Effector memory CD4-positive, alpha-beta T cell (primary cell): ENCODE results near the gene MAB21L1.

Source experiments
- DNase-seq, 3 donors: peaks; one replicate each; pipeline ENCODE4 v3.0.0-alpha.2; 2020
- H3K27ac ChIP-seq: 2 replicates; pipeline ENCODE4 v1.7.0; 2013; ENCODE audit warnings: mild to moderate bottlenecking, low read length, moderate library complexity; ENCODE audit not compliant: insufficient read depth, poor library complexity, severe bottlenecking
- H3K27me3 ChIP-seq: replicated peaks from 2 replicates; pipeline ENCODE4 v1.7.0; 2013; ENCODE audit warnings: mild to moderate bottlenecking, low read length; ENCODE audit not compliant: insufficient read depth, control insufficient read depth, poor library complexity, severe bottlenecking
- H3K36me3 ChIP-seq: 2 replicates; pipeline ENCODE4 v1.7.0; 2013; ENCODE audit warnings: mild to moderate bottlenecking, low read length, moderate library complexity; ENCODE audit not compliant: control insufficient read depth, insufficient read depth
- H3K4me1 ChIP-seq: 2 replicates; pipeline ENCODE4 v1.7.0; 2013; ENCODE audit warnings: low read length, mild to moderate bottlenecking; ENCODE audit not compliant: control insufficient read depth, insufficient read depth, poor library complexity, severe bottlenecking
- H3K4me3 ChIP-seq: 2 replicates; pipeline ENCODE4 v1.7.0; 2013; ENCODE audit warnings: low read length, low read depth, mild to moderate bottlenecking; ENCODE audit not compliant: insufficient read depth, poor library complexity, severe bottlenecking
- H3K9me3 ChIP-seq: 2 replicates; pipeline ENCODE4 v1.7.0; 2013; ENCODE audit warnings: mild to moderate bottlenecking, low read length, moderate library complexity; ENCODE audit not compliant: control insufficient read depth

The MAB21L1 gene

DNA sequence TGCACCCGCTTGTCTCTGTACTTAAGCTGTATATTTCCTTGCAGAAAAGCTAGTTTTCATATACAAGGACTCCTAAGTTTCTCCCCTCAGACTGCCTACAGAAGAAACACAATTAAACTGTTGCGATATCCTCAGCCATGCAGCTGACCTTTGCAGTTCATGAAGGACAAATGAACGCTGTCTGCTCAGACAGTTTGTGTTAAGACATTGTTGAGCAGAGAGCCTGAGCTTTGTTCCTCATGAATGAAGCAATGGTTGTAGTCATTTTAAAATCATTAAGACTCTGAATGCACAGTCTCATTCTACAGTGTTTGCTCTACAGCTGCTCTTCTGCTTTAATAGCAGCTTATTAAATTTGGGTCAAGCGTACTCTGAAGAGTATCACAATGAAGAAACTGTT lies 23.2 kb upstream of the MAB21L1 start:
- DNase-seq = no peak
- no peak overlapping the region for H3K4me3 ChIP-seq
- no peaks in the 10 kb centered on the region for H3K9me3 ChIP-seq
- H3K27me3 ChIP-seq = no peaks in the 10 kb centered on the region
- no peaks in the 10 kb centered on the region for H3K4me1 ChIP-seq
- H3K36me3 ChIP-seq = no peaks in the 10 kb centered on the region
- H3K27ac ChIP-seq = no peak overlapping the region

DNA sequence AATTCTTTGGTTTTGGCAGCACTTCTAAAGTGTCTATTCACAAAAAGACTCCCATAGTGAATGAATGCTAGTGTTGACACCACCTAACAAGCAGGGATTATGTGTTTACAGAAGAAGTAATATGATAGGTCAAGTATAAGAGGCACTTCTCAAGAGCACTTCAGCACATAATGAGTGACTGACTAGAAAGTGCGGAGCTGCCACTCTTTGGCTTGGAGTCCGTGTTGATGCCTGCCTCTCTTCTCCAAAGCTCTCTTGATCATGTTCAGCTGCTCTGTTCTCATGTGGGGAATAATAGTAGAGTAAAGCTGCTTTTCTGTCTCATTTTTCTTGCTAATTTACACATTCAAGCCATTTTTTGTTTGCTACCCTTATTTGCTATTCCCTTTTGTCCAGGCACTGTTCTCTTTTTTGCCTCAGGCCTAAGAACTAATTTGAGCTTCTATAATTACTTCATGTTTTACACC lies 22.7 kb upstream of the MAB21L1 start:
- no peak for DNase-seq
- Histone ChIP-seq H3K9me3 (no peaks in the 10 kb centered on the region), H3K4me1 (no peaks in the 10 kb centered on the region), H3K4me3 (no peak overlapping the region), H3K36me3 (no peaks in the 10 kb centered on the region), H3K27ac (no peak overlapping the region), H3K27me3 (no peaks in the 10 kb centered on the region)

DNA sequence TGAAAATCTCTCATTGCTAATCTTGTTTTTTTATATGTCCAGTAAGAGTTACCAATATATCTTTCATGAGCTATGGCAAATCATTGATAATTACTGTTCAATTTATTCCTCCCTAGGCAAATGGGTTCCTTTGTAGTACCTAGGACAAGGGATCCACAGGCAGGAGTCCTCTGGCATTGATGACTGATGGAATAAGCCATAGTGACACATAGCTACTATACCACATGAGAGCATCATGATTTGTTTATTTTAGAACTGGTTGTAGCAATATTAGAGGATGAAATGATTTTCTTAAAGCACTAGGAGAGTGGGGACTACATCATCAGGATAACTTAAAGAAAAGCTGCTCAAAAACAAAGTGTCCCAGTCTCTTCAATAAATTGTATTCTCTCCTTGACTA lies 21.7 kb upstream of the MAB21L1 start:
- Histone ChIP-seq H3K27me3 (no peaks in the 10 kb centered on the region), H3K4me1 (no peaks in the 10 kb centered on the region), H3K27ac (no peak overlapping the region), H3K4me3 (no peak overlapping the region), H3K9me3 (no peaks in the 10 kb centered on the region), H3K36me3 (no peaks in the 10 kb centered on the region)
- no peak for DNase-seq

DNA sequence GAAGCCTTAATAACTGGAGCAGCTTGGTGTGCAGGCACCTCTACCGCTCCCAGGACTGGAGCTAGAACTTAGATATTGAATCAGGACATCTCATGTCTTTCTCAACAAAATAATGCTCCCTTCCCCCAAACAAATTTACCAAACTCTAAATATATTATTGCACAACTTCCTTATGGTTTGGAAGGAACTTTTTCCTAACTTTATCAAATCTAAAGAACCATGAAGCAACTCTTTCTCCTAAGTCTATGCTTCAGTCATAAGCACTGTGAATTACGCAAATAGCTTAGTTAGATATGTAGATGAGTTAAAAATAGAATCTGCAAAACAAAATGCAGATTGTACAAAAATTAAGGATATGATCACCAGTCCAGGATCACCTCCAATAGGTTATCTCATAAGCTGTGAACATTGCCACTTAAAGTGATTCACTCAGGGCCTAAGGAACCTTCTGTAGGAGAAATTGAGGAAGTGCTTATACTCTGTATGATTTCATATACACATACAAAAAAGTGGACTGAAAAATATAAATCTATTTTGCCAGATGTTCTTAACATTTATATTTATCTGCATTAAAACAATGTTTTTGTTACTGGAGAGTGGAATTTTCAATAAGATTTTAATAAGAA lies 20.4 kb upstream of the MAB21L1 start:
- Histone ChIP-seq H3K36me3 (no peaks in the 10 kb centered on the region), H3K27ac (no peak overlapping the region), H3K27me3 (no peaks in the 10 kb centered on the region), H3K9me3 (no peaks in the 10 kb centered on the region), H3K4me1 (no peaks in the 10 kb centered on the region), H3K4me3 (no peak overlapping the region)
- no peak for DNase-seq

- no peaks in the 10 kb centered on the region for H3K4me1 ChIP-seq
- no peak overlapping the region for H3K27ac ChIP-seq
- H3K27me3 ChIP-seq = no peaks in the 10 kb centered on the region
- H3K4me3 ChIP-seq = no peak overlapping the region
- no peak for DNase-seq
- H3K9me3 ChIP-seq = no peaks in the 10 kb centered on the region
- no peaks in the 10 kb centered on the region for H3K36me3 ChIP-seq
Measured at GRCh38 chr13:35496006-35496405, 19.5 kb upstream of the MAB21L1 start.

DNA sequence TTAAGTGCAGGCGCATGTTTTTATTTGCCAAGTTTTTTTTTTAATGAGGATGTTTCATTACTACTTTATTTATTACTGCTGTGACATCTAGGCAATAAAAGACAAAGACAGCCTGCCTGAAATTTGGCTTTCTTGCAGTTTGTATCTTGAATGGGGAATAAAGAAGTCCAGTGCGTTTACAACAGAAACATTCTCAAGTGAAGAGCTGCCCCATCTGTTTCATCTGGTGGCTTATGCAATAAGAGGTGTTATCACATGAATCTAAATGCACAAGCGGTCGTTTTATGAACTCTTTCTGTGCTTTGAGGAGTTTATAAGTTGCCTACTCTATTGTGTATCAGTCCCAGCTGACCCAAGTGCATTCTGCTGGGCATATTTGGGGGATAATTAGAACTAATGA lies 12.6 kb upstream of the MAB21L1 start:
- H3K27ac ChIP-seq = no peak overlapping the region
- DNase-seq = no peak

DNA sequence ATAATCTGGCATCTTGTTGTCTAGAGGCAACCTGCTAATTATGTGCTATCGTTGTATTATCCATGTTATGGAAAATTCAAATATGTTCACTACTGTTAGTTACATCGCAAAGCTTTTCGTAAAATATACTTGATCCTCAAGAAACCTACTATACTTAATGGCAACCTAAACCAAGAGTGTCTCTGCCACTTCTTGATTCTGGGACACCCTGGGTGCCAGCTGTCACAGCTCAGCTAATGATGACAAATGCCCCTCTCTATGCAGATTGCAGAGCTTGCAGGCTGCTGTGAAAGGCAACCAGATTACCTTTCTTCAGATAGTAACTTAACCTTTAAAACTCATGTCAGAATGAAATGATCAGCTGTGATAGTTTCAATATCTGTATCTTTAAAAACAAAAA lies 8.9 kb upstream of the MAB21L1 start:
- Histone ChIP-seq H3K27ac (no peak overlapping the region), H3K27me3 (no peaks in the 10 kb centered on the region), H3K4me1 (no peaks in the 10 kb centered on the region), H3K4me3 (no peak overlapping the region), H3K9me3 (no peaks in the 10 kb centered on the region), H3K36me3 (no peaks in the 10 kb centered on the region)
- DNase-seq = no peak

More for the DNA sequence above, 12.6 kb upstream of the MAB21L1 start:
- Histone ChIP-seq H3K36me3 (no peaks in the 10 kb centered on the region), H3K9me3 (no peaks in the 10 kb centered on the region), H3K27me3 (no peaks in the 10 kb centered on the region), H3K4me1 (no peaks in the 10 kb centered on the region), H3K4me3 (no peak overlapping the region)

DNA sequence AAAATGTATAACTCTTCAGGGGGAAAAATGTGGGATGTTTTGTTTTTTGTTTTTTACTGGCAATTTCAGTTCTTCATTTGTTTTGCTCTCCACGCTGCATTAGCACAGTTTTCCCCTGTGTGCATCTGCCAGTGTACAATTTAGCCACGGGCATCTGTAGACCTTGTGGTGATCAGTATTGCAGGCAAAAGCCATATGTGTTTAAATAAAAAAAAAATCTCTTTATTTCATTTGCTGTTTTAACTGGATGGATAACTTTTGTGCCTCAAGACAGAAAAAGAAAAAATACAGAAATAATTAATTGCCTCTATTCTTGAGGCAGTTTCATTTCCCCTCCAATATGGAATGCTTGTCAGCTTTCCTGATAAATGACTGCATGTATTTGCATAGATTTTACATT lies 7.9 kb upstream of the MAB21L1 start:
- no peak for DNase-seq
- H3K4me1 ChIP-seq = no peaks in the 10 kb centered on the region
- no peaks in the 10 kb centered on the region for H3K27me3 ChIP-seq
- no peak overlapping the region for H3K4me3 ChIP-seq
- H3K36me3 ChIP-seq = no peaks in the 10 kb centered on the region
- no peak overlapping the region for H3K27ac ChIP-seq
- no peaks in the 10 kb centered on the region for H3K9me3 ChIP-seq

DNA sequence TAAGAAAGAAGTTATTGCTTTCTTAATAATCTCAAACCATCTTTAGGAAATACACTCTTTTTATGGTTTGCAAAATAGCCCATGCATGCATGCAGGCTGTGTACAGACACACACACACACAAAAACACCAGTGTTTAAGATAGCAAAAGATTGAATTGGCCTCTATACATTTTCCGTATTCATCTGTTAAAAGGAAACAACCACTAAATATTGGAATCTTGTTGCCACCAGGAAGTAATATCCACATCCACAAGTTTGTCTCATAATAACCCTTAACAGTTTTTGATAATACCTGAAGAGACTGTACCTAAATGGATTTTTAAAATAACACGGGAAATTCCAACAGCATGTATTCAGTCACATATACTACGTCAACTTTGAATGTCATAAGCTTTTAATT lies 7.3 kb upstream of the MAB21L1 start:
- Histone ChIP-seq H3K4me3 (no peak overlapping the region), H3K9me3 (no peaks in the 10 kb centered on the region), H3K4me1 (no peaks in the 10 kb centered on the region), H3K36me3 (no peaks in the 10 kb centered on the region), H3K27ac (no peak overlapping the region), H3K27me3 (no peaks in the 10 kb centered on the region)
- DNase-seq = no peak

DNA sequence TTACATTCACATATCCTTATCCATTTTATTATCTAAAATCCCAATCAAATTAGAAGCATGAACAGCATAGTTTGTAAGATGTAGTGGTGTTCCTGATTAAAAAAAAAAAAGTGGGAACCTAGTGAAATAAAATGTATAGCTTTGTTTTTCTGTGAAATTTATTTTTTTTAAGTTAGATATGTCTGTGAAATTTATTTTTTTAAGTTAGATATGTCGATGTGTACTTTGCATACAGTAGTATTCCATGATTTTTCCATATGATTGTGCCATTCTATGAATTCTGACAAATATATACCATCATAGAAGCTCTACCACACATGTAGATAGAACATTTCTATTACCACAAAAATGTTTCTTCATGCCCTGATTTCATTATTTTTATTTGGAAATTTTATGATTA lies 6.0 kb upstream of the MAB21L1 start:
- no peak for DNase-seq
- H3K36me3 ChIP-seq = no peaks in the 10 kb centered on the region
- H3K4me3 ChIP-seq = no peak overlapping the region
- no peaks in the 10 kb centered on the region for H3K4me1 ChIP-seq
- no peak overlapping the region for H3K27ac ChIP-seq
- H3K27me3 ChIP-seq = peaks cover 3% of the 10 kb centered on the region
- no peaks in the 10 kb centered on the region for H3K9me3 ChIP-seq
